Measurements from ENCODE around the gene CHN2. TPM values are rescaled to one million over a fixed set of nuclear protein-coding genes. Genes with fewer than 3 reads are reported as not detected.

The CHN2 gene
- polyA plus RNA-seq, 1 donor from 2014 or later = 136 TPM

- no peak overlapping the region for H3K4me3 ChIP-seq (ENCODE audit: low read length)
- H3F3A ChIP-seq (ENCODE audit: insufficient read depth, low read length, poor library complexity, severe bottlenecking) = no peaks in the 10 kb centered on the region
- H3K79me2 ChIP-seq (replicated peaks; ENCODE audit: insufficient read depth, low read length) = no peaks in the 10 kb centered on the region
- H3K4me2 ChIP-seq (ENCODE audit: low read length) = no peak overlapping the region
- H3K27ac ChIP-seq (ENCODE audit: low read length) = no peak overlapping the region
- H4K20me1 ChIP-seq (ENCODE audit: insufficient read depth) = no peaks in the 10 kb centered on the region
- no peaks in the 10 kb centered on the region for H3K9me3 ChIP-seq (ENCODE audit: low read length)
- no peaks in the 10 kb centered on the region for H3K36me3 ChIP-seq (ENCODE audit: insufficient read depth, low read length)
- TF ChIP-seq SMC3 (conservative IDR thresholded peaks at IDR 0.05; ENCODE audit: poor library complexity) (no peak), EP300 (conservative IDR thresholded peaks at IDR 0.05; ENCODE audit: poor library complexity, severe bottlenecking) (no peak), TAF1 (IDR thresholded peaks at IDR 0.05; ENCODE audit: low read depth) (no peak), REST (IDR thresholded peaks at IDR 0.05; ENCODE audit: borderline replicate concordance) (no peak), MXI1 (conservative IDR thresholded peaks at IDR 0.05; ENCODE audit: poor library complexity, severe bottlenecking) (no peak)
- H2AFZ ChIP-seq (ENCODE audit: low read depth, low read length) = no peak overlapping the region
- no peaks in the 10 kb centered on the region for H3K9me2 ChIP-seq (ENCODE audit: insufficient read depth, low read length)
- H3K27me3 ChIP-seq (ENCODE audit: insufficient read depth, low read depth, low read length) = no peaks in the 10 kb centered on the region
- H3K9ac ChIP-seq (ENCODE audit: low read length) = no peak overlapping the region
These were observed 225.4 kb downstream of the CHN2 start for GRCh38 chr7:29420011-29420410.

GRCh38 chr7:29421010-29421956 lies 226.7 kb downstream of the CHN2 start:
- no peak overlapping the region for H3K27ac ChIP-seq (ENCODE audit: low read length)
- no peaks in the 10 kb centered on the region for H3K79me2 ChIP-seq (replicated peaks; ENCODE audit: insufficient read depth, low read length)
- no peaks in the 10 kb centered on the region for H3K9me2 ChIP-seq (ENCODE audit: insufficient read depth, low read length)
- H3K9me3 ChIP-seq (ENCODE audit: low read length) = no peaks in the 10 kb centered on the region
- H3K4me3 ChIP-seq (ENCODE audit: low read length) = no peak overlapping the region
- no peaks in the 10 kb centered on the region for H3F3A ChIP-seq (ENCODE audit: insufficient read depth, low read length, poor library complexity, severe bottlenecking)
- no peak overlapping the region for H3K4me2 ChIP-seq (ENCODE audit: low read length)
- H4K20me1 ChIP-seq (ENCODE audit: insufficient read depth) = no peaks in the 10 kb centered on the region
- no peak overlapping the region for H2AFZ ChIP-seq (ENCODE audit: low read depth, low read length)
- no peaks in the 10 kb centered on the region for H3K27me3 ChIP-seq (ENCODE audit: insufficient read depth, low read depth, low read length)
- TF ChIP-seq TAF1 (IDR thresholded peaks at IDR 0.05; ENCODE audit: low read depth) = no peak
- no peak for TF ChIP-seq EZH2 (IDR thresholded peaks at IDR 0.05; ENCODE audit: borderline replicate concordance, insufficient read depth, low read length, poor library complexity, severe bottlenecking)
- no peak for TF ChIP-seq EP300 (conservative IDR thresholded peaks at IDR 0.05; ENCODE audit: poor library complexity, severe bottlenecking)
- TF ChIP-seq POLR2AphosphoS5 (IDR thresholded peaks at IDR 0.05) = no peak
- TF ChIP-seq SMC3 (conservative IDR thresholded peaks at IDR 0.05; ENCODE audit: poor library complexity) = no peak
- TF ChIP-seq MXI1 (conservative IDR thresholded peaks at IDR 0.05; ENCODE audit: poor library complexity, severe bottlenecking) = no peak
- no peak for TF ChIP-seq REST (IDR thresholded peaks at IDR 0.05; ENCODE audit: borderline replicate concordance)
- TF ChIP-seq RAD21 (conservative IDR thresholded peaks at IDR 0.05) = no peak
- TF ChIP-seq CTCF (IDR thresholded peaks at IDR 0.05; ENCODE audit: poor library complexity, severe bottlenecking) = no peak
- H3K9ac ChIP-seq (ENCODE audit: low read length) = no peak overlapping the region
- H3K36me3 ChIP-seq (ENCODE audit: insufficient read depth, low read length) = no peaks in the 10 kb centered on the region
